Keratinocyte (primary cell): ENCODE results near the gene RCHY1.

ENCODE experiments used
- CTCF ChIP-seq, 3 experiments: IDR thresholded peaks in 1 of 3; conservative IDR thresholded peaks in 1 of 3; optimal IDR thresholded peaks in 1 of 3; 2 replicates in 2 of 3; 3 replicates in 1 of 3; pipeline versions ENCODE3 to v1.5.1; 2011; ENCODE audit warnings: low read length in 3 of 3, mild to moderate bottlenecking in 3 of 3, moderate library complexity in 2 of 3, control low read depth in 1 of 3, inconsistent platforms in 1 of 3; ENCODE audit not compliant: insufficient read depth in 2 of 3; ENCODE audit errors: extremely low read depth in 1 of 3
- EZH2 ChIP-seq: IDR thresholded peaks from one replicate; pipeline ENCODE4 v1.6.1; 2012; ENCODE audit warnings: inconsistent platforms, mild to moderate bottlenecking, low read length, moderate library complexity

GRCh38 chr4:75525086-75525485 is 10.9 kb upstream of the RCHY1 start:
- no peak for TF ChIP-seq CTCF (optimal IDR thresholded peaks at IDR 0.05 in 1 of 3, IDR thresholded peaks at IDR 0.05 in 1 of 3, conservative IDR thresholded peaks at IDR 0.05 in 1 of 3; ENCODE audit: extremely low read depth in 1 of 3, insufficient read depth in 2 of 3, low read length in 3 of 3)
- no peak for TF ChIP-seq EZH2
